Measurements from ENCODE around the gene S100A5.
"Not testable (repeated sequence)": the region's sequence is repeated elsewhere in the genome, so short reads cannot be mapped to it uniquely, and the experiment has no call there.

Gene S100A5

GRCh38 chr1:153525088-153525728 is 15.5 kb downstream of the S100A5 start:
- no peak overlapping the region for H3K4me3 ChIP-seq (ENCODE audit: low read depth, low read length)
- H3K27ac ChIP-seq (ENCODE audit: extremely low read depth, low read depth, low read length), result no peak overlapping the region
- H3K9me3 ChIP-seq (ENCODE audit: control insufficient read depth, insufficient read depth, low read depth, low read length), result no peaks in the 10 kb centered on the region
- no peaks in the 10 kb centered on the region for H3K36me3 ChIP-seq (ENCODE audit: control insufficient read depth in 2 of 2, insufficient read depth in 1 of 2, low read length in 2 of 2)
- H3K4me1 ChIP-seq (ENCODE audit: control insufficient read depth, insufficient read depth, low read length), result no peaks in the 10 kb centered on the region; the same call in 1 of the 2 replicates
- POLR2A ChIA-PET, result interaction anchor here (0.6 to 1.2 kb wide), 4 partner anchors 41 to 102 kb away, joined by 3 to 6 read pairs (median 4); partner anchors contain the start of gene S100A13
- CTCF ChIA-PET, result interaction anchor here (0.7 to 3.2 kb wide), 8 partner anchors 9 to 102 kb away, joined by 3 to 12 read pairs (median 5); partner anchors contain the start of genes S100A13 and S100A6
- no peak for TF ChIP-seq GLIS2 (tag by site-specific recombination; IDR thresholded peaks at IDR 0.05)
- TF ChIP-seq ZNF416 (tag by site-specific recombination; IDR thresholded peaks at IDR 0.05), result no peak
- peak; percentile 90 for TF ChIP-seq PRDM1 (tag by site-specific recombination; IDR thresholded peaks at IDR 0.05)
- TF ChIP-seq ZNF366 (tag by site-specific recombination; conservative IDR thresholded peaks at IDR 0.05), result peak; percentile 59; the same call in 1 of the 2 replicates
- no peak for TF ChIP-seq MYNN (tag by site-specific recombination; IDR thresholded peaks at IDR 0.05; ENCODE audit: borderline replicate concordance)

GRCh38 chr1:153522353-153523048 is 18.2 kb downstream of the S100A5 start:
- POLR2A ChIA-PET, result interaction anchor here (1.2 kb wide), 1 partner anchor 46 kb away, joined by 5 read pairs; no protein-coding TSS in a partner anchor
- not testable (repeated sequence) for H3K27ac ChIP-seq (ENCODE audit: extremely low read depth, low read depth, low read length); H3K4me3 ChIP-seq (ENCODE audit: low read depth, low read length); H3K9me3 ChIP-seq (ENCODE audit: control insufficient read depth, insufficient read depth, low read depth, low read length); H3K4me1 ChIP-seq (ENCODE audit: control insufficient read depth, insufficient read depth, low read length); H3K36me3 ChIP-seq (ENCODE audit: control insufficient read depth in 2 of 2, insufficient read depth in 1 of 2, low read length in 2 of 2)
- CTCF ChIA-PET, result interaction anchor here (0.6 to 2.9 kb wide), 4 partner anchors 10 to 250 kb away, joined by 3 to 11 read pairs (median 3); partner anchors contain the start of genes S100A1 and S100A13

GRCh38 chr1:153521808-153522207 is 18.9 kb downstream of the S100A5 start:
- H3K36me3 ChIP-seq (ENCODE audit: control insufficient read depth in 2 of 2, insufficient read depth in 1 of 2, low read length in 2 of 2); H3K4me3 ChIP-seq (ENCODE audit: low read depth, low read length); H3K9me3 ChIP-seq (ENCODE audit: control insufficient read depth, insufficient read depth, low read depth, low read length); H3K27ac ChIP-seq (ENCODE audit: extremely low read depth, low read depth, low read length); H3K4me1 ChIP-seq (ENCODE audit: control insufficient read depth, insufficient read depth, low read length): not testable (repeated sequence)
- POLR2A ChIA-PET, result interaction anchor here (1.2 to 1.5 kb wide), 2 partner anchors 112 to 468 kb away, joined by 3 to 6 read pairs; partner anchors contain the start of genes CHTOP and RPS27
- CTCF ChIA-PET, result interaction anchor here (1.7 to 2.9 kb wide), 2 partner anchors 46 to 106 kb away, joined by 6 to 11 read pairs; partner anchors contain the start of genes S100A1 and S100A13

GRCh38 chr1:153520818-153521476 is 19.8 kb downstream of the S100A5 start:
- no peak overlapping the region for H3K4me3 ChIP-seq (ENCODE audit: low read depth, low read length)
- H3K27ac ChIP-seq (ENCODE audit: extremely low read depth, low read depth, low read length), result no peak overlapping the region
- CTCF ChIA-PET, result interaction anchor here (0.6 to 2.9 kb wide), 9 partner anchors 9 to 178 kb away, joined by 3 to 19 read pairs (median 4); partner anchors contain the start of genes S100A1 and S100A13
- no peaks in the 10 kb centered on the region; the same call in 1 of the 2 replicates for H3K4me1 ChIP-seq (ENCODE audit: control insufficient read depth, insufficient read depth, low read length)
- TF ChIP-seq ZNF571 (tag by site-specific recombination; IDR thresholded peaks at IDR 0.05) (no peak), SETDB1 (IDR thresholded peaks at IDR 0.05; ENCODE audit: insufficient read length, low read length) (no peak), GLIS2 (tag by site-specific recombination; IDR thresholded peaks at IDR 0.05) (no peak), ZNF133 (tag by site-specific recombination; IDR thresholded peaks at IDR 0.05) (no peak), ZNF747 (tag by site-specific recombination; IDR thresholded peaks at IDR 0.05) (no peak), TCF7L2 (IDR thresholded peaks at IDR 0.05; ENCODE audit: borderline replicate concordance, low read depth, low read length) (no peak), IKZF3 (tag by site-specific recombination; IDR thresholded peaks at IDR 0.05) (no peak), ZNF549 (tag by site-specific recombination; IDR thresholded peaks at IDR 0.05) (no peak), ZFP3 (tag by site-specific recombination; IDR thresholded peaks at IDR 0.05; ENCODE audit: low read depth) (no peak), ZNF19 (tag by site-specific recombination; IDR thresholded peaks at IDR 0.05; ENCODE audit: low read depth) (no peak), ZNF768 (tag by site-specific recombination; IDR thresholded peaks at IDR 0.05) (no peak), ZNF184 (tag by site-specific recombination; IDR thresholded peaks at IDR 0.05) (no peak)
- POLR2A ChIA-PET, result interaction anchor here (0.5 to 1.5 kb wide), 7 partner anchors 24 to 469 kb away, joined by 3 to 9 read pairs (median 4); partner anchors contain the start of genes CHTOP, RPS27 and S100A13
- H3K9me3 ChIP-seq (ENCODE audit: control insufficient read depth, insufficient read depth, low read depth, low read length), result no peaks in the 10 kb centered on the region
- no peaks in the 10 kb centered on the region for H3K36me3 ChIP-seq (ENCODE audit: control insufficient read depth in 2 of 2, insufficient read depth in 1 of 2, low read length in 2 of 2)
